SIG-M5 (cell line): Measurements from ENCODE around the gene RSL1D1.
"Not testable (repeated sequence)": the region's sequence is repeated elsewhere in the genome, so short reads cannot be mapped to it uniquely, and the experiment has no call there.

ENCODE experiments used
- DNase-seq: peaks from one replicate; lab custom pipeline; 2025; lab: John Stamatoyannopoulos, UW

Gene RSL1D1

DNA sequence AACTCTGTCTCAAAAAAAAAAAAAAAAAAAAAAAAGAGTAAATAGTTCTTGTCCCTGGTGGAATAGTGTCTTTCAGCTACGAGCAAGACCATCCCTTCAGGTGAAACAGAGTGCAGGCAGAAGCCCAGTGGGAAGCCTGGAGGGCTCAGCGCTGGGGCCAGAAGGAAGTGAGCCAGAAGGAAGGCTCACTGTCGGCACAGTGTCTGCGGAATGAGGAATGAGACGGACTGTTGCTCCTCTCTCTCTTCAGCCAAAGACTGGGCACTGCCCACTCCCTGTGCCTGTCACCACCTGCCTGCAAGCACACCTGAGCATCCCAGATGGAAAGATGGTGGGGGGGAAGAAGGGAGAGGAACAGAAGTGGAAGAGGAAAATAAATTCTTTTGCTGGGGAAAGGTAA lies 7.5 kb downstream of the RSL1D1 start:
- no peak for DNase-seq

- DNase-seq: no peak
These were observed 8.1 kb downstream of the RSL1D1 start for GRCh38 chr16:11843206-11843605.

DNA sequence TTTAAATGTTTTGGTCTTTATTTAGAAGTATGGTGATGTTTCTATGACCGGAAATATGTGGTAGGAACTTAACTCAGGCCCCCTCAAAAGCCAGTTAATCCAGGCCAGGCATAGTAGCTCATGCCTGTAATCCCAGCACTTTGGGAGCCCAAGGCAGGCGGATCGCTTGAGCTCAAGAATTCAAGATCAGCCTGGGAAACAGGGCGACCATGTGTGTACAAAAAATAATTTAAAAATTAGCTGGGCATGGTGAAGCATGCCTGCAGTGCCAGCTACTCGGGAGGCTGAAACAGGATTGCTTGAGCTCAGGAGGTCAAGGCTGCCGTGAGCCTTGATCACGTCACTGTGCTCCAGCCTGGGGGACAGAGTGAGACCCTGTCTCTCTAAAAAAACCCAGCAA lies 10.3 kb downstream of the RSL1D1 start:
- DNase-seq: no peak

DNA sequence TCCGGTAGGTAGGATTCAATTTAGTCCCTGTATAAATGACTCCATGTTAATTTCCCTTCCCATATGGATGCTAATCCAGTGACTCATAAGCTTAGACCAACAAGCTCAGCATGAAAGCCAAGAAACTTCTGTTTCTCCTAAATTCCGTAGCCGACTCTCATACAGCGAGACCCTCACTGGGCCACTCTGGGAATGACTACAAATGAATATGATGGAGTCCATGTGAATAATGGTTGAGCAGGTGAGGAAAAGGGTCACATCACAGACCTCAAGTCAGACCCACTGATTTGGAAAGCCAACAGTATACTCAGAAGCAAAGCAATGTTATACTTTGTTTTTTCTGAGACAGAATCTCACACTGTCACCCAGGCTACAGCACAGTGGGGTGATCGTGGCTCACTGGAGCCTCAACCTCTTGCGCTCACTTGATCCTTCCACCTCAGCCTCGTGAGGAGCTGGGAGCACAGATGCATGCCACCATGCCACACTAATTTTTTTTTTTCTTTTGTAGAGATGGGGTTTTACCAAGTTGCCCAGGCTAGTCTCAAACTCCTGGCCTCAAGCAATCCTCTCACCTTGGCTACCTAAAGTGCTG lies 14.6 kb downstream of the RSL1D1 start:
- no peak for DNase-seq

GRCh38 chr16:11835891-11836649 lies 15.3 kb downstream of the RSL1D1 start:
- no peak for DNase-seq

DNA sequence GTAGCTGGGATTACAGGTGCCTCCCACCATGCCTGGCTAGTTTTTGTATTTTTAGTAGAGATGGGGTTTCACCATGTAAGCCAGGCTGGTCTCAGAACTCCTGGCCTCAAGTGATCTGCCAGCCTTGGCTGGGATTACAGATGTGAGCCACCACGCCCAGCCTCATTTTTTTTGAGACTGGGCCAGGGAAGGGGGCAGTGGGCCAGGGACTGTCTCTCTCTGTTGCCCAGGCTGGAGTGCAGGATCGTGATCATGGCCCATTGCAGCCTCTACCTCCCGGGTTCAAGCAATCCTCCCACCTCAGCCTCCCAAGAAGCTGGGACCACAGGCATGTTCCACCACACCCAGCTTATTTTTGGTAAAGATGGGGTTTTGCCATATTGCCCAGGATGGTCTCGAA lies 16.0 kb downstream of the RSL1D1 start:
- no peak for DNase-seq

DNA sequence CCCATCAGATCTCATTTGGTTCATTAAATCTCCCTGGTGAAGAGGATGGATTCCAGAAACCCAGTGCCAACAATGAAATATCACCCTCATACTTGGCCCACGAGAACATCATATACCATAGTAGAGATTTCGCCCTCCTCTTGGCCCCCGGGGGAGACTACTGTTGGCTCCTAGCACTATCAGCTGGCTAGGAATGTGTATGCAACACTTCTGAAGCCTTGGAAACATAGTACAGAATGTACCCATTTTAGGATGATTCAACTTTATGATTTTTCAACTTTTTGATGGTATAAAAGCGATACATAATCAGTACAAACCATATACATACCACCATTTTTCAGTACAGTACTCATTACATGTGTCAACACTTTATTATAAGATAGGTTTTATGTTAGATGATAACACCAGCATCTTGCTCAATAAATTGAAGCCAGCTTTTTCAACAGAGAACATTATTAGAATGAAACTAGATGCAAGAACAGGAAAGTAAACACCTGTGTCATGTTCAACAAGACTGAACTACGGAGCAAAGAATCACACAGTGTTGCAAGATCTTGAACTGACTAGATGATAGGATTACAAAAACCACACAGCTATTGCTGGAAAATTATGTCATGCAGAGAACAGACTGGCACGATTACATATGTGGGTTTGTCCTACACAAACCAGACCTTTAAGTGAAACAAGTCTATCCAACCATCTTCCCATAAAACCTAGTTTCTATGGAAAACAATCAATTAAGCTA lies 17.2 kb downstream of the RSL1D1 start:
- peak; percentile 54 for DNase-seq

GRCh38 chr16:11828696-11829095 lies 22.6 kb downstream of the RSL1D1 start:
- no peak for DNase-seq

DNA sequence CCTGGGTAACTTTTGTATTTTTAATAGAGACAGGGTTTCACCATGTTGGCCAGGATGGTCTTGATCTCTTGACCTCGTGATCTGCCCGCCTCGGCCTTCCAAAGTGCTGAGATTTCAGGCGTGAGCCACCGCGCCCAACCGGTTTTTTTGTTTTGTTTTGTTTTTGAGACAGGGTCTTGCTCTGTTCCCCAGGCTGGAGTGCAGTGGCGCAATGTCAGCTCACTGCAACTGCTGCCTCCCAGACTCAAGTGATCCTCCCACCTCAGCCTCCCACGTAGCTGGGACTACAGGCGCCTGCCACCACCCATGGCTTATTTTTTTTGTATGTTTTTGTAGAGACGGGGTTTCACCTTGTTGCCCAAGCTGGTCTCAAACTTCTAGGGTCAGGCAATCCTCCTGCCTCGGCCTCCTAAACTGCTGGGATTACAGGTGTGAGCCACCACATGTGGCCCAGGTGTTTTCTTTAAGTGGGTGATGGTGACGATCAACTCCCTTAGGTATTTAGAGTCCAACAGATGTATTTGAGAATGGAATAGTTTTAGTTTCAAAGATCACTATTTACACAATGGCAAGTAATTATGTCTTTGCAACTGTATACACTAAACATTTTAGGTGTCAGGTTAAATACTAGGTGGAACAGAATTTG lies 25.7 kb downstream of the RSL1D1 start:
- DNase-seq: not testable (repeated sequence)

DNA sequence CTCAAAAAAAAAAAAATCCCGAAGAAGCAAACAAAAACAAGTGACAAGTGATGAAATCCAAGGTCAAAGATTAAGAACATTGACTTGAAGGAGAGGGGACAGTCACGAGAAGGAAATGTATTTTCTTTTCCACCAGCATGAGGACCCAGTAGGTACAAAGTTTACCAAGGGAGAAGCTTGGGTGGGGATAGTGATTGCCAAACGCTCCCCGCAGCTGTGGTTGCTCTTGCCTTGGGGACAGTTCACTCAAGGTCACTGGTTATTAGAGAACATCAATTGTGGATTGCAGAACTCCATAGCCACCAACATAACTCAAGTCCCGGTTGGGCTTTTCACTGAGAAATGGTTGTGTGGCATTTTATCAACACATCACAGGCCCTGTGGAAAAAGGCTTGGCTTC lies 27.0 kb downstream of the RSL1D1 start:
- no peak for DNase-seq

GRCh38 chr16:11823645-11824044 lies 27.7 kb downstream of the RSL1D1 start:
- DNase-seq: not testable (repeated sequence)

- DNase-seq: peak; percentile 70
These were observed 31.5 kb downstream of the RSL1D1 start for GRCh38 chr16:11819798-11820197.

- not testable (repeated sequence) for DNase-seq
These were observed 32.4 kb downstream of the RSL1D1 start for GRCh38 chr16:11818970-11819369.

GRCh38 chr16:11816123-11816522 lies 35.2 kb downstream of the RSL1D1 start:
- no peak for DNase-seq

GRCh38 chr16:11814800-11815199 lies 36.5 kb downstream of the RSL1D1 start:
- not testable (repeated sequence) for DNase-seq

DNA sequence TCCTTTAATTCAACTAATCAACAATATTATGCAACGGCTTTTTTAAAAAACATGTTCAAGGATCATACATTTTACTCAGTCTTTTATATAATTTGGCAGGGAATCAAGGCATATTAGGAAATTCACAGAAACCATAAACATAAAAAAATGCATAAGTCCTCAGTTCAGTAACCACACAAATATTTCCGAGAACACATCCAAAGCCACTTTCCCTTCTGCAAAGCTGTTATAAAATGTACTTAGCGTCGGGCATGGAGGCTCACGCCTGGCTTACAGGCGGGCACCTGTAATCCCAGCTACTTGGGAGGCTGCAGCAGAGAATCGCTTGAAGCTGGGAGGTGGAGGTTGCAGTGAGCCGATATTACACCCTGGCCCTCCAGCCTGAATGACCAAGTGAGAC lies 44.6 kb downstream of the RSL1D1 start:
- no peak for DNase-seq

DNA sequence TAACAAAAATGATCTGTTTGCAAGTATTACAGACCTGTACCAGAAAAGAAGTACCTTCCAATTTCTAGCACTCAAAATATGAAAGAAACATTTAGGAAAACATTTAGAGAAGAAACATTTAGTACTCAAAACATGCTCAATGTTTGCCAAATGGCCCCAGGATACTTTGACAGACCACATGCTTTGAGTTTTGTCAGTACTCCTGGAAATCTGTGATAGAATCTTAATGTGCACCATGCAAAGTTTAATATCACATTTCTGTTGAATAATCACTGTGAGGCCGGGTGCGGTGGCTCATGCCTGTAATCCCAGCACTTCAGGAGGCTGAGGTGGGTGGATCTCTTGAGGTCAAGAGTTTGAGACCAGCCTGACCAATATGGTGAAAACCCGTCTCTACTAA lies 45.8 kb downstream of the RSL1D1 start:
- DNase-seq: no peak

GRCh38 chr16:11801481-11802021 lies 49.8 kb downstream of the RSL1D1 start:
- no peak for DNase-seq

- DNase-seq: no peak
These were observed 51.0 kb downstream of the RSL1D1 start for GRCh38 chr16:11800382-11800718.

DNA sequence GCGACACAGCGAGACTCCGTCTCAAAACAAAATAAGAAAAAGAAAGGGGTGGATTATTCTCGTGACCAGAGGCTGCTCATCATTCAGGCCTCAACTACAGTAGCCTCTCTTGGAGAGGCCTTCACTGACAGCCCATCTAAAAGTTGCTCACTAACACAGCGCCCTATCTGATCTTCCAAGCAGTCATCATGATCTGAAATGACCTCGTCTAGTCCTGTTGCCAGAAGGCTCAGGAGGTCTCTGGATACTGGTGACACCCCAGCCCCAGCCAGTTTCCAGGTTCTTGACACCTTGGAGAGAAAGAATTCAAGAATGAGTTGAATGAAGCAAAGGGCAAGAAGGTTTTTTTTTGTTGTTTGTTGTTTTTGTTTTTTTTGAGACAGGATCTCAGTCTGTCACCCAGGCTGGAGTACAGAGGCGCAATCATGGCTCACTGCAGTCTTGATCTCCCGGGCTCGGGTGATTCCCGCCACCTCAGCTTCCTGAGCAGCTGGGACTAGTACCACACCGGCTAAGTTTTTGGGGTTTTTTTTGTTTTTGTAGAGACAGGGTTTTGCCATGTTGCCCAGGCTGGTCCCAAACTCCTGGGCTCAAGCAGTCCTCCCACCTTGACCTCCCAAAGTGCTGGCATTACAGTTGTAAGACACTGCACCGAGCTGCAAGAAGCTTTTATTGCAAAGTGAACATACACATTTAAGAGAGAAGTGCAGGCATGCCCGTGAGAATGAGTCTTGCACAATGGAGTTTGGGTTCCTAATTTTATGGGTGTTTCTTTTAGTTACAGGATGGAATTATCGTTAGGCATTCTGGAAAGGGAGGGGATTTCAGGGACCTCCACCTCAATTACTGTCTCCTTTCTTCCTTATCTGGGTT lies 51.6 kb downstream of the RSL1D1 start:
- no peak for DNase-seq

DNA sequence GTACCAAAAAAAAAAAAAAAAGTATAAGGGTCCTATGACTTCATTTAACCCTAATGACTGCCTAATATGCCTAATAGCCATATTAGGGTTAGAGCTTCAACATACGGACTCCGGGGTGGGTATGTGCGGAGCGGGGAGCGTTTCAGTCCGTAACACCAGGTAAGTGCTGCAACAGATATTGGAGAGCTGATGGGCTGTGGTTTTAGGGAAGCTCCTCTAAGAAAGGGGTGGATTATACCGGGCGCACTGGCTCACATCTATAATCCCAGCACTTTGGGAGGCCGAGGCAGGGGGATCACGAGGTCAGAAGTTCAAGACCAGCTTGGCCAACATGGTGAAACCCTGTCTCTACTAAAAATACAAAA lies 52.3 kb downstream of the RSL1D1 start:
- no peak for DNase-seq

DNA sequence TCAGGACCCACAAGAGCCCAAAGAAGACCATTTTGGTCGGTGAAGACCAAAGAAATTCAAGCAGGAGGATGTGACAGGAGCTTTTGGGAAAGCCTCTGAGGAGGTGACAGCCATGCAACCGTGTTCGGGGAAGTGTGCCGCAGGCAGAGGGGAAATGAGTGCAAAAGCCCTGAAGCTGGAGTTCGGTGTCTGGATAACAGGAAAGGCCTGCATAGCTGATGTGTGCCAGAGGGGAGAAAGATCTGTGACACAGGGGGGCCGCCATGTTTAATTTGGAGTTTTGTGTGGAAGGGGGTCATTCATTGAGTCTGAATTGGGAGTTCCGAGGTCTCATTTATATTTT lies 53.4 kb downstream of the RSL1D1 start:
- no peak for DNase-seq
